Activated naive CD4-positive, alpha-beta T cell treated with anti-CD3 and anti-CD28 coated beads, Interleukin-2, amount 50 U/mL, for 24 hours (primary cell): Measurements from ENCODE around the gene NUDT3.

ENCODE experiments used
- H3K27ac Mint-ChIP-seq: one replicate; pipeline ENCODE4 v1.8.0; 2021; ENCODE audit warnings: mild to moderate bottlenecking, mixed read lengths
- H3K27me3 Mint-ChIP-seq: one replicate; pipeline ENCODE4 v1.8.0; 2021; ENCODE audit warnings: mixed read lengths
- H3K36me3 Mint-ChIP-seq: one replicate; pipeline ENCODE4 v1.8.0; 2021; ENCODE audit warnings: mixed read lengths
- H3K4me1 Mint-ChIP-seq: one replicate; pipeline ENCODE4 v1.8.0; 2021; ENCODE audit warnings: mixed read lengths
- H3K4me3 Mint-ChIP-seq: one replicate; pipeline ENCODE4 v1.8.0; 2021; ENCODE audit warnings: mild to moderate bottlenecking, mixed read lengths
- H3K9me3 Mint-ChIP-seq: one replicate; pipeline ENCODE4 v1.8.0; 2021; ENCODE audit warnings: mixed read lengths

The NUDT3 gene

GRCh38 chr6:34234667-34235306 lies 157.7 kb downstream of the NUDT3 start:
- no peaks in the 10 kb centered on the region for H3K9me3 Mint-ChIP-seq
- H3K4me3 Mint-ChIP-seq, result peak overlapping the region; percentile 33
- peaks cover 11% of the 10 kb centered on the region for H3K36me3 Mint-ChIP-seq
- H3K27me3 Mint-ChIP-seq, result no peaks in the 10 kb centered on the region
- H3K27ac Mint-ChIP-seq, result peak overlapping the region; percentile 80
- H3K4me1 Mint-ChIP-seq, result peaks cover 26% of the 10 kb centered on the region

DNA sequence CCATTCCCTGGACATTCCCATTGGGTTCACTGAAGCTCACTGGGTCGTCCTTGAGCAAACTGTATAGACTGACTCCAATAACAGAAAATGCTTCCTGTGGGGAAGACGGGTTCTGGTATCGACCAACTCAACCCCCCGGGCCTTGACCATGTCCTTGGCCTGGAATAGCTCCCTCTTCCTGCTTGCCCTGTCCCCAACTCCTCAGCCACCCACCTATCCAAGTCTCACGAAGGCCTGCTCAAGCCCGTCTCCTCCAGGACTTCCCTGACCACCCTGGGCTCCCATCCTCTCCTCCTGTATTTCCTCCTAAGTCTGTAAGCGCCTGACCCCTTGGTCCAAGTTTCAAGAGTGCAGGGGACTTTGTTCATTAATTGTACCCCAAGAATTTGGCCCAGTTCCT lies 158.6 kb downstream of the NUDT3 start:
- Mint-ChIP-seq H3K9me3 (no peaks in the 10 kb centered on the region), H3K4me3 (no peak overlapping the region), H3K27me3 (no peaks in the 10 kb centered on the region), H3K4me1 (peaks cover 23% of the 10 kb centered on the region), H3K36me3 (peaks cover 7% of the 10 kb centered on the region), H3K27ac (peak overlapping the region; percentile 80)

GRCh38 chr6:34232901-34233300 lies 159.6 kb downstream of the NUDT3 start:
- Mint-ChIP-seq H3K9me3 (no peaks in the 10 kb centered on the region), H3K27me3 (no peaks in the 10 kb centered on the region), H3K4me3 (no peak overlapping the region), H3K4me1 (peaks cover 17% of the 10 kb centered on the region), H3K27ac (no peak overlapping the region), H3K36me3 (no peaks in the 10 kb centered on the region)

DNA sequence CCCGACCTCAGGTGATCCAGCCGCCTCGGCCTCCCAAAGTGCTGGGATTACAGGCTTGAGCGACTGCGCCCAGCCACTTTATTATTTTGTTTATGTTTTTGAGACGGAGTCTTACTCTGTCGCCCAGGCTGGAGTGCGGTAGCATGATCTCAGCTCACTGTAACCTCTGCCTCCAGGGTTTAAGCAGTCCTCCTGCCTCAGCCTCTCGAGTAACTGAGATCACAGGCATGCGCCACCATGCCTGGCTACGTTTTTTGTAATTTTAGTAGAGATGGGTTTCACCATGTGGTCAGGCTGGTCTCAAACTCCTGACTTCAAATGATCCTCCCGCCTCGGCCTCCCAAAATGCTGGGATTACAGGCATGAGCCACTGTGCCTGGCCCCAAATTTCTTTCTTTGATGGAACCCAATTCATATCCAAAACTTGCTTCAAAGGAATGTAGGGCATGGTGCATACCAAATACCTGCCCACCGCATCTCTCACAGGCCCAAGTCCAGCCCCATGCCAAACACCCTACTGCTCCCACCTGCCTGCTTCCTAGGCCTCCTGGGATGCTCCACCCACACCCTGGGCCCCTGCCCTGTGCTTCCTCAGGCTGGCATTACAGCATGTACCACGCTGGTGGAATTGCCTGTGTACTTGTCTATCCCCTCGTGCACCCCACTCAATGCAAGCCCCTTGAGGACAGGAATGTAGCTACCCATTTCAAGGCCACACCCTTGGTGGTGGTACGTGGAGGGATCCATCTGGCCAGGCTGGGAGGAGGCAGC lies 160.7 kb downstream of the NUDT3 start:
- Mint-ChIP-seq H3K36me3 (no peaks in the 10 kb centered on the region), H3K4me3 (no peak overlapping the region), H3K27ac (no peak overlapping the region), H3K9me3 (no peaks in the 10 kb centered on the region), H3K4me1 (peaks cover 27% of the 10 kb centered on the region), H3K27me3 (no peaks in the 10 kb centered on the region)

- H3K27me3 Mint-ChIP-seq, result no peaks in the 10 kb centered on the region
- H3K27ac Mint-ChIP-seq, result no peak overlapping the region
- no peak overlapping the region for H3K4me3 Mint-ChIP-seq
- H3K4me1 Mint-ChIP-seq, result peaks cover 23% of the 10 kb centered on the region
- no peaks in the 10 kb centered on the region for H3K36me3 Mint-ChIP-seq
- H3K9me3 Mint-ChIP-seq, result no peaks in the 10 kb centered on the region
Observed at GRCh38 chr6:34230653-34231371, 161.7 kb downstream of the NUDT3 start.

DNA sequence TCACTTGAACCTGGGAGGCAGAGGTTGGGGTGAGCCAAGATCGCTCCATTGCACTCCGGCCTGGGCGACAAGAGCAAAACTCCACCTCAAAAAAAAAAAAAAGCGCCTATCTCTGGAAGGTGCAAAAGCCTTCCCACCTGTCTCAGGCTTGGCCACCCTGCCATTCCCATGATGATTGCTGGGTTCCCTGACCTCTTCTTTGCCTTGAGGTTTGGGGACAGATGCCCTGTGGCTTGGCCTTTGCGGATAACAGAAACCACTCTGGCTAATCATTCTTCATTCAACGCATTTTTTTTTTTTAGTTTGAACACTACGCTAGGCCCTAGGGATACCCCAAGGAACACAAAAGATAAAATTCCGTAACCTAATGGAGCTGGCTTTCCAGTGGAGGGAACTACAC lies 162.6 kb downstream of the NUDT3 start:
- Mint-ChIP-seq H3K36me3 (no peaks in the 10 kb centered on the region), H3K9me3 (no peaks in the 10 kb centered on the region), H3K27me3 (no peaks in the 10 kb centered on the region), H3K4me1 (peaks cover 24% of the 10 kb centered on the region), H3K27ac (no peak overlapping the region), H3K4me3 (no peak overlapping the region)
